ENCODE measurements around the gene MYO1A. TPM values are rescaled to one million over a fixed set of nuclear protein-coding genes. Genes with fewer than 3 reads are reported as not detected.

Gene MYO1A
- under 1 TPM in 2 of 4 donors, not detected in 2; 0.38 to 0.48 TPM for total RNA-seq

- Histone ChIP-seq H3K4me3 (no peak within 1 kb of the TSS), H3K27me3 (peaks cover 0 to 22% (median 0%) of the 10 kb centered on the region in 4 donors), H3K27ac (no peak within 1 kb of the TSS), H3K4me1 (no peaks in the 10 kb centered on the region), H3K36me3 (no peaks in the 10 kb centered on the region), H3K9me3 (no peaks in the 10 kb centered on the region)
- TF ChIP-seq POLR2A (IDR thresholded peaks at IDR 0.05) (no peak), CTCF (IDR thresholded peaks at IDR 0.05) (no peak)
- DNase-seq, result no peak
- WGBS, 2 donors, result 22 to 57% methylated on average over 1 to 2 of the region's 2 CpGs
- intact Hi-C loops (cut with DNase I), result no loop called here
Observed at GRCh38 chr12:57049890-57050289, at the start of gene MYO1A. Gene MYO1A, minus strand, starts transcription at chr12:57050129. Its CDS starts 1,806 bp downstream, at chr12:57048323.

GRCh38 chr12:57099047-57099714 lies 49.3 kb upstream of the MYO1A start:
- no peak for TF ChIP-seq CTCF (IDR thresholded peaks at IDR 0.05)
- no peaks in the 10 kb centered on the region for H3K27me3 ChIP-seq
- no peak overlapping the region for H3K4me3 ChIP-seq
- no peak for DNase-seq
- H3K27ac ChIP-seq, result peak overlapping the region; percentile 47 to 100 (median 82)
- H3K9me3 ChIP-seq, result no peaks in the 10 kb centered on the region
- WGBS, 2 donors, result 71 to 85% methylated on average over 9 to 11 of the region's 11 CpGs
- intact Hi-C loops (cut with DNase I), result no loop called here
- H3K36me3 ChIP-seq, result peaks cover 17 to 96% (median 29%) of the 10 kb centered on the region in 3 donors
- peaks cover 27 to 84% (median 31%) of the 10 kb centered on the region in 3 donors for H3K4me1 ChIP-seq

GRCh38 chr12:57098546-57098945 lies 48.6 kb upstream of the MYO1A start:
- intact Hi-C loops (cut with DNase I), result no loop called here
- peaks cover 17 to 93% (median 23%) of the 10 kb centered on the region in 3 donors for H3K36me3 ChIP-seq

GRCh38 chr12:57097554-57097835 lies 47.6 kb upstream of the MYO1A start:
- H3K36me3 ChIP-seq, result peaks cover 23 to 94% (median 27%) of the 10 kb centered on the region in 3 donors
- peaks cover 44 to 100% (median 44%) of the 10 kb centered on the region in 3 donors for H3K4me1 ChIP-seq
- no peak overlapping the region for H3K4me3 ChIP-seq
- WGBS, 2 donors, result 74 to 78% methylated on average over 8 of the region's 8 CpGs
- intact Hi-C loops (cut with DNase I), result no loop called here
- H3K27ac ChIP-seq, result peak overlapping the region; percentile 76 to 100 (median 98)
- H3K9me3 ChIP-seq, result no peaks in the 10 kb centered on the region
- no peak for DNase-seq
- H3K27me3 ChIP-seq, result no peaks in the 10 kb centered on the region
- TF ChIP-seq POLR2A (IDR thresholded peaks at IDR 0.05) (no peak), CTCF (IDR thresholded peaks at IDR 0.05) (no peak)

More at GRCh38 chr12:57098546-57098945, 48.6 kb upstream of the MYO1A start:
- Histone ChIP-seq H3K4me3 (no peak overlapping the region), H3K27ac (peak overlapping the region; percentile 47 to 100 (median 82)), H3K27me3 (no peaks in the 10 kb centered on the region), H3K4me1 (peaks cover 33 to 90% (median 37%) of the 10 kb centered on the region in 3 donors), H3K9me3 (no peaks in the 10 kb centered on the region)
- no peak for TF ChIP-seq POLR2A (IDR thresholded peaks at IDR 0.05)
- TF ChIP-seq CTCF (IDR thresholded peaks at IDR 0.05), result no peak
- WGBS, 2 donors, result 78% methylated on average over 1 of the region's 1 CpG; no CpG with 5 or more reads in 1 of the 2 donors
- DNase-seq, result no peak

- no peak for TF ChIP-seq CTCF (IDR thresholded peaks at IDR 0.05)
- TF ChIP-seq POLR2A (IDR thresholded peaks at IDR 0.05), result no peak
- no peak overlapping the region for H3K4me3 ChIP-seq
- H3K27ac ChIP-seq, result peak overlapping the region; percentile 76 to 100 (median 98)
- H3K36me3 ChIP-seq, result peaks cover 26 to 94% (median 30%) of the 10 kb centered on the region in 3 donors
- no peak for DNase-seq
- WGBS, 2 donors, result 83 to 84% methylated on average over 6 of the region's 8 CpGs
- no peaks in the 10 kb centered on the region for H3K9me3 ChIP-seq
- intact Hi-C loops (cut with DNase I), result no loop called here
- H3K27me3 ChIP-seq, result no peaks in the 10 kb centered on the region
- peaks cover 49 to 100% (median 50%) of the 10 kb centered on the region in 3 donors for H3K4me1 ChIP-seq
Observed at GRCh38 chr12:57096748-57097553, 47.0 kb upstream of the MYO1A start.
